HEK293 (cell line): ENCODE results near the gene DTHD1.
A peak's percentile ranks its signal among the peaks of the same experiment; 100 is the strongest.

Experiments used
- CTCF ChIA-PET: fragments of 350-600 bp; formaldehyde crosslinking; extraction: SDS; loops from one replicate; lab custom pipeline; 2021; ENCODE audit warnings: antibody characterized with exemption; lab: Yijun Ruan, JAX
- POLR2A ChIA-PET: fragments of 300-600 bp; formaldehyde crosslinking; extraction: SDS; loops from one replicate; lab custom pipeline; 2020; ENCODE audit warnings: antibody characterized with exemption, inconsistent platforms; lab: Yijun Ruan, JAX
- H3K27ac ChIP-seq: fragments of 200-500 bp; sonication (Bioruptor generic); 2 replicates; pipeline ENCODE4 v1.5.1; 2014; ENCODE audit warnings: low read depth, low read length, control low read depth, inconsistent platforms; ENCODE audit errors: extremely low read depth
- H3K36me3 ChIP-seq, 2 experiments: fragments of 200-500 bp in 1 of 2; sonication (Bioruptor generic) in 1 of 2; 1 replicate in 1 of 2; 2 replicates in 1 of 2; pipeline ENCODE4 v1.5.1; 2014 to 2017; ENCODE audit warnings: inconsistent platforms in 2 of 2, low read length in 2 of 2; ENCODE audit not compliant: control insufficient read depth in 2 of 2, insufficient read depth in 1 of 2
- H3K4me1 ChIP-seq: fragments of 200-500 bp; sonication (Bioruptor generic); 2 replicates; pipeline ENCODE4 v1.5.1; 2014; ENCODE audit warnings: mild to moderate bottlenecking, low read length, inconsistent platforms; ENCODE audit not compliant: control insufficient read depth, insufficient read depth
- H3K4me3 ChIP-seq: 2 replicates; pipeline ENCODE4 v1.5.1; 2011; ENCODE audit warnings: low read depth, mild to moderate bottlenecking, control low read depth, low read length, moderate library complexity
- H3K9me3 ChIP-seq: fragments of 200-500 bp; sonication (Bioruptor generic); 2 replicates; pipeline ENCODE4 v1.5.1; 2014; ENCODE audit warnings: low read depth, low read length, inconsistent platforms; ENCODE audit not compliant: control insufficient read depth, insufficient read depth
- EGR2 ChIP-seq: fragments of 450-650 bp; formaldehyde crosslinking; IDR thresholded peaks from 2 replicates; pipeline ENCODE4 v1.5.1; 2016; ENCODE audit warnings: low read depth, missing biosample characterization, missing genetic modification characterization
- OSR2 ChIP-seq: fragments of 450-650 bp; formaldehyde crosslinking; IDR thresholded peaks from 2 replicates; pipeline ENCODE4 v1.5.1; 2016; ENCODE audit warnings: missing biosample characterization, missing genetic modification characterization
- SCRT2 ChIP-seq: fragments of 450-650 bp; formaldehyde crosslinking; IDR thresholded peaks from 2 replicates; pipeline ENCODE4 v1.5.1; 2016; ENCODE audit warnings: missing biosample characterization, missing genetic modification characterization
- TRIM28 ChIP-seq: IDR thresholded peaks from 2 replicates; pipeline ENCODE4 v1.6.1; 2011; ENCODE audit warnings: low read length, control low read depth, borderline replicate concordance
- ZBTB17 ChIP-seq: fragments of 450-650 bp; formaldehyde crosslinking; IDR thresholded peaks from 2 replicates; pipeline ENCODE4 v1.5.1; 2016; ENCODE audit warnings: missing biosample characterization, missing genetic modification characterization
- ZBTB48 ChIP-seq: fragments of 450-650 bp; formaldehyde crosslinking; IDR thresholded peaks from 2 replicates; pipeline ENCODE4 v1.5.1; 2016; ENCODE audit warnings: missing biosample characterization, missing genetic modification characterization
- ZNF394 ChIP-seq: fragments of 450-650 bp; formaldehyde crosslinking; IDR thresholded peaks from 2 replicates; pipeline ENCODE4 v1.5.1; 2016; ENCODE audit warnings: missing biosample characterization, missing genetic modification characterization, mild to moderate bottlenecking, moderate library complexity, borderline replicate concordance
- ZNF404 ChIP-seq: fragments of 450-650 bp; formaldehyde crosslinking; IDR thresholded peaks from 2 replicates; pipeline ENCODE4 v1.5.1; 2017; ENCODE audit warnings: missing biosample characterization, missing genetic modification characterization
- ZNF501 ChIP-seq: fragments of 450-650 bp; formaldehyde crosslinking; IDR thresholded peaks from 2 replicates; pipeline ENCODE4 v1.5.1; 2016; ENCODE audit warnings: missing biosample characterization, missing genetic modification characterization
- ZNF514 ChIP-seq: fragments of 450-650 bp; formaldehyde crosslinking; IDR thresholded peaks from 2 replicates; pipeline ENCODE4 v1.5.1; 2016; ENCODE audit warnings: missing biosample characterization, missing genetic modification characterization
- ZNF548 ChIP-seq: fragments of 450-650 bp; formaldehyde crosslinking; IDR thresholded peaks from 2 replicates; pipeline ENCODE4 v1.5.1; 2016; ENCODE audit warnings: missing biosample characterization, missing genetic modification characterization
- ZNF707 ChIP-seq: fragments of 450-650 bp; formaldehyde crosslinking; IDR thresholded peaks from 2 replicates; pipeline ENCODE4 v1.5.1; 2016; ENCODE audit warnings: missing biosample characterization, missing genetic modification characterization
- ZSCAN23 ChIP-seq: fragments of 450-650 bp; formaldehyde crosslinking; IDR thresholded peaks from 2 replicates; pipeline ENCODE4 v1.5.1; 2016; ENCODE audit warnings: missing biosample characterization, missing genetic modification characterization
- ZXDB ChIP-seq: fragments of 450-650 bp; formaldehyde crosslinking; IDR thresholded peaks from 2 replicates; pipeline ENCODE4 v1.5.1; 2016; ENCODE audit warnings: missing biosample characterization, missing genetic modification characterization
- TF ChIP-seq, protein P1 (sequence below): fragments of 450-650 bp; formaldehyde crosslinking; IDR thresholded peaks from 2 replicates; pipeline ENCODE4 v1.5.1; 2017; ENCODE audit warnings: missing biosample characterization, mild to moderate bottlenecking, missing genetic modification characterization, moderate library complexity
- TF ChIP-seq, protein P2 (sequence below): fragments of 450-650 bp; formaldehyde crosslinking; IDR thresholded peaks from 2 replicates; pipeline ENCODE4 v1.5.1; 2016; ENCODE audit warnings: missing biosample characterization, missing genetic modification characterization, low read depth
- TF ChIP-seq, protein P3 (sequence below): fragments of 450-650 bp; formaldehyde crosslinking; IDR thresholded peaks from 2 replicates; pipeline ENCODE4 v1.5.1; 2017; ENCODE audit warnings: missing biosample characterization, missing genetic modification characterization

The DTHD1 gene

DNA sequence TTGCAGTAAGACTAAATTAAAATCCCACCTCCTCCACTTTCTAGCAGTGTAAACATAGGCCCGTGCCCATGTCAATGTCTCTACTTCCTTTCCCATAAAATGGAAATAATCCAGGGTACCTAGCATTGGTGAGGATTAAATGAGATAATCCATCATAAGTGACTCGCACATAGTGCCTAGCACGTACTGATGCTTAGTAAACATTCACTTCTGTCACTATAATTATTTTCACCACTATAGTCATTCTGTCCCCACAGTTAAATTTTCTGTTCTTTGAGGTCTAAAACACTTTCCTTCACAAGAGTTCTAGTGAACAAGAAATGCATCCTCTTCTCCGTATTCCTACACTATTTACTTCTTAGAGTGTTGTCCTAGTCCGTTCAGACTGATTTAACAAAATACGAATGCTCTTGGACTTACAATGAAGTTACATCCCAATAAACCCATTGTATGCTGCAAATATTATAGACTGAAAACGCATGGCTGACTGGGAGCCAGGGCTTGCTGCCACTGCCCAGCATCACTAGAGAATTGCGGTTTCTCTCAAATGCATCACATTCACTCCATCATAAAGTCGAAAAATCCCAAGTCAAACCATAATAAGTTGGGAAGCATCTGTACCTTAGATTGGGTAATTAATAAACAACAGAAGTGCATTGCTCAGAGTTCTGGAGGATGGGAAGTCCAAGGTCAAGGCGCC lies 47.7 kb upstream of the DTHD1 start (continued):
- TF ChIP-seq, protein P1, sequence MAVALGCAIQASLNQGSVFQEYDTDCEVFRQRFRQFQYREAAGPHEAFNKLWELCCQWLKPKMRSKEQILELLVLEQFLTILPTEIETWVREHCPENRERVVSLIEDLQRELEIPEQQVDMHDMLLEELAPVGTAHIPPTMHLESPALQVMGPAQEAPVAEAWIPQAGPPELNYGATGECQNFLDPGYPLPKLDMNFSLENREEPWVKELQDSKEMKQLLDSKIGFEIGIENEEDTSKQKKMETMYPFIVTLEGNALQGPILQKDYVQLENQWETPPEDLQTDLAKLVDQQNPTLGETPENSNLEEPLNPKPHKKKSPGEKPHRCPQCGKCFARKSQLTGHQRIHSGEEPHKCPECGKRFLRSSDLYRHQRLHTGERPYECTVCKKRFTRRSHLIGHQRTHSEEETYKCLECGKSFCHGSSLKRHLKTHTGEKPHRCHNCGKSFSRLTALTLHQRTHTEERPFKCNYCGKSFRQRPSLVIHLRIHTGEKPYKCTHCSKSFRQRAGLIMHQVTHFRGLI (tag by site-specific recombination), result no peak
- TF ChIP-seq ZNF394, result no peak
- no peak for TF ChIP-seq ZNF548
- TF ChIP-seq ZSCAN23 (tag by site-specific recombination), result no peak
- no peak for TF ChIP-seq EGR2 (tag by site-specific recombination)
- TF ChIP-seq ZNF514, result no peak
- TF ChIP-seq ZNF707 (tag by site-specific recombination), result no peak
- no peak for TF ChIP-seq SCRT2 (tag by site-specific recombination)
- TF ChIP-seq, all 188 proteins: peak for 0

DNA sequence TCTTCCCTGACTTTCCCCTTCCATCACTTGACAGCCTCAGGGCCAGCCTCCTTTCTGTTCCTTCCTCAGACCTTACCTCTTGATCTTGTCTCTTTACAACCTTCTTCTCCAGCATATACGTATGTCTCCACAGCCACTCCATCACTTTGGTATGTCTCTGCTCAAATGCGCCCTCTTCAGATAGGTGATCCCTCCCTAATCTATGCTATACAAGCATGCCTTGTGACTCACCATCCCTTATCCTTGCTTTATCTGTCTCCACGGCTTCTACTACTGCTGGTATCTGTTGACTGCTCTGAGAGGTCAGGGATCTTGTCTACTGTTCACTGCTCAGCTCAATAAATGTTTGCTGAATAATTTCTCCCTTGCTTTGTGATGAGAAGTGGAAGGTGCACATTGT lies 46.1 kb upstream of the DTHD1 start:
- CTCF ChIA-PET, result no interaction called here

DNA sequence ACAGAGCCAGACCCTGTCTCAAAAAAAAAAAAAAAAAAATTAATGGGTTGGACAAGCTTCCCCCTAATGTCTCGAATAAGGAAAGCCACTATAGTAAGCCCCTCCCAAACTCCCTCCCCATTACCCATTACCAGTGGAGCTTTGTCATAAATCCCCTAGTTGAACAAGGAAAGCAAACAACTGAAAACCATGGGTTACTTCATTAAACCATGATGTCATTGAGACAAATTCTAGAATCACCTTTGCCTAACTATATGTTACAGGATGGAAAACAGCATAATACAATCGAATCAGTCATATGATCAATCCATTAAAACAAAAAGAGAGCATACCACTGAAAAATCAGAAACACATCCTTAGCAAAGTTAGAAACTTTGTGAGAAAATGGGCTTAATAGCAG lies 45.3 kb upstream of the DTHD1 start:
- TF ChIP-seq ZNF404 (tag by site-specific recombination), result no peak
- TF ChIP-seq, protein P2, sequence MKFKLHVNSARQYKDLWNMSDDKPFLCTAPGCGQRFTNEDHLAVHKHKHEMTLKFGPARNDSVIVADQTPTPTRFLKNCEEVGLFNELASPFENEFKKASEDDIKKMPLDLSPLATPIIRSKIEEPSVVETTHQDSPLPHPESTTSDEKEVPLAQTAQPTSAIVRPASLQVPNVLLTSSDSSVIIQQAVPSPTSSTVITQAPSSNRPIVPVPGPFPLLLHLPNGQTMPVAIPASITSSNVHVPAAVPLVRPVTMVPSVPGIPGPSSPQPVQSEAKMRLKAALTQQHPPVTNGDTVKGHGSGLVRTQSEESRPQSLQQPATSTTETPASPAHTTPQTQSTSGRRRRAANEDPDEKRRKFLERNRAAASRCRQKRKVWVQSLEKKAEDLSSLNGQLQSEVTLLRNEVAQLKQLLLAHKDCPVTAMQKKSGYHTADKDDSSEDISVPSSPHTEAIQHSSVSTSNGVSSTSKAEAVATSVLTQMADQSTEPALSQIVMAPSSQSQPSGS (tag by site-specific recombination), result peak; percentile 78
- CTCF ChIA-PET, result interaction anchor here (0.8 kb wide), 1 partner anchor 164 kb away, joined by 4 read pairs; no protein-coding TSS in a partner anchor
- no peaks in the 10 kb centered on the region; the same call in 1 of the 2 replicates for H3K4me1 ChIP-seq
- no peak overlapping the region for H3K4me3 ChIP-seq
- no peaks in the 10 kb centered on the region for H3K36me3 ChIP-seq
- POLR2A ChIA-PET, result no interaction called here
- no peaks in the 10 kb centered on the region for H3K9me3 ChIP-seq
- no peak overlapping the region for H3K27ac ChIP-seq

More for the DNA sequence above, 46.1 kb upstream of the DTHD1 start:
- no peaks in the 10 kb centered on the region; the same call in 1 of the 2 replicates for H3K4me1 ChIP-seq
- no peak overlapping the region for H3K4me3 ChIP-seq
- H3K9me3 ChIP-seq, result no peaks in the 10 kb centered on the region
- TF ChIP-seq, protein P1 (tag by site-specific recombination), result no peak
- TF ChIP-seq ZBTB48, result peak; percentile 22; the same call in 1 of the 2 replicates
- TF ChIP-seq ZXDB, result 0 out of 2 replicates have a peak, but pooled peaks have one; percentile 15
- TF ChIP-seq TRIM28, result 0 out of 2 replicates have a peak, but pooled peaks have one; percentile 25
- peak; percentile 31; the same call in 1 of the 2 replicates for TF ChIP-seq OSR2 (tag by site-specific recombination)
- no peak for TF ChIP-seq ZNF501
- TF ChIP-seq ZBTB17 (tag by site-specific recombination), result peak; percentile 51
- TF ChIP-seq, protein P3, sequence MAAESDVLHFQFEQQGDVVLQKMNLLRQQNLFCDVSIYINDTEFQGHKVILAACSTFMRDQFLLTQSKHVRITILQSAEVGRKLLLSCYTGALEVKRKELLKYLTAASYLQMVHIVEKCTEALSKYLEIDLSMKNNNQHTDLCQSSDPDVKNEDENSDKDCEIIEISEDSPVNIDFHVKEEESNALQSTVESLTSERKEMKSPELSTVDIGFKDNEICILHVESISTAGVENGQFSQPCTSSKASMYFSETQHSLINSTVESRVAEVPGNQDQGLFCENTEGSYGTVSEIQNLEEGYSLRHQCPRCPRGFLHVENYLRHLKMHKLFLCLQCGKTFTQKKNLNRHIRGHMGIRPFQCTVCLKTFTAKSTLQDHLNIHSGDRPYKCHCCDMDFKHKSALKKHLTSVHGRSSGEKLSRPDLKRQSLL (tag by site-specific recombination), result peak; percentile 82; the same call in 1 of the 2 replicates
- H3K27ac ChIP-seq, result no peak overlapping the region
- POLR2A ChIA-PET, result interaction anchor here (1.7 kb wide), 1 partner anchor 9 kb away, joined by 4 read pairs; the partner anchor contains the start of gene ARAP2
- H3K36me3 ChIP-seq, result no peaks in the 10 kb centered on the region
